Lower leg skin (tissue), 3 donors: ENCODE data around the gene SPI1.

ENCODE experiments used
- CTCF ChIP-seq, 3 donors: fragments of 450-650 bp; IDR thresholded peaks; one replicate each; pipeline ENCODE4 v1.5.1; 2016; ENCODE audit warnings: antibody characterized with exemption in 3 of 3, mild to moderate bottlenecking in 3 of 3, moderate library complexity in 2 of 3
- POLR2A ChIP-seq, 2 donors: fragments of 450-650 bp; IDR thresholded peaks; one replicate each; pipeline ENCODE4 v1.6.1; 2016 to 2017; ENCODE audit warnings: antibody characterized with exemption in 2 of 2, mild to moderate bottlenecking in 1 of 2, moderate library complexity in 1 of 2

- TF ChIP-seq POLR2A (IDR thresholded peaks at IDR 0.05) (no peak), CTCF (IDR thresholded peaks at IDR 0.05) (no peak)
These were observed 14.3 kb upstream of the SPI1 start for GRCh38 chr11:47392546-47393162.
